HG02973 (cell line): Measurements from ENCODE around the gene GFRA4.
"Not testable (repeated sequence)": the region's sequence is repeated elsewhere in the genome, so short reads cannot be mapped to it uniquely, and the experiment has no call there.

Experiments used
- ATAC-seq: cut with Tn5 transposase; IDR thresholded peaks from one replicate; pipeline ENCODE4 v1.9.1; 2021; ENCODE audit warnings: moderate library complexity; ENCODE audit not compliant: unreplicated experiment

The GFRA4 gene

GRCh38 chr20:3627476-3627875 is 35.7 kb downstream of the GFRA4 start:
- ATAC-seq, result no peak

GRCh38 chr20:3622406-3622805 is 40.8 kb downstream of the GFRA4 start:
- no peak for ATAC-seq

GRCh38 chr20:3621111-3621510 is 42.1 kb downstream of the GFRA4 start:
- ATAC-seq, result no peak

GRCh38 chr20:3616250-3616649 is 46.9 kb downstream of the GFRA4 start:
- ATAC-seq, result no peak

- not testable (repeated sequence) for ATAC-seq
Observed at GRCh38 chr20:3615171-3615840, 47.9 kb downstream of the GFRA4 start.

GRCh38 chr20:3614466-3614865 is 48.7 kb downstream of the GFRA4 start:
- ATAC-seq, result no peak

- ATAC-seq, result no peak
Observed at GRCh38 chr20:3613821-3614440, 49.3 kb downstream of the GFRA4 start.

- ATAC-seq, result no peak
Observed at GRCh38 chr20:3612795-3613572, 50.2 kb downstream of the GFRA4 start.

- ATAC-seq, result no peak
Observed at GRCh38 chr20:3611901-3612300, 51.3 kb downstream of the GFRA4 start.
